HEK293 (cell line): ENCODE measurements around the gene CALML4.
A peak's percentile ranks its signal among the peaks of the same experiment; 100 is the strongest.

Experiments
- INSM2 ChIP-seq: fragments of 450-650 bp; formaldehyde crosslinking; IDR thresholded peaks from 2 replicates; pipeline ENCODE4 v1.5.1; 2016; ENCODE audit warnings: missing biosample characterization, missing genetic modification characterization
- OSR2 ChIP-seq: fragments of 450-650 bp; formaldehyde crosslinking; IDR thresholded peaks from 2 replicates; pipeline ENCODE4 v1.5.1; 2016; ENCODE audit warnings: missing biosample characterization, missing genetic modification characterization
- PRDM6 ChIP-seq: fragments of 450-650 bp; formaldehyde crosslinking; IDR thresholded peaks from 2 replicates; pipeline ENCODE4 v1.5.1; 2017; ENCODE audit warnings: missing biosample characterization, missing genetic modification characterization
- SALL2 ChIP-seq: fragments of 450-650 bp; formaldehyde crosslinking; IDR thresholded peaks from 2 replicates; pipeline ENCODE4 v1.5.0; 2017; ENCODE audit warnings: missing biosample characterization, mild to moderate bottlenecking, missing genetic modification characterization, borderline replicate concordance
- SCRT1 ChIP-seq: fragments of 450-650 bp; formaldehyde crosslinking; IDR thresholded peaks from 2 replicates; pipeline ENCODE4 v1.5.1; 2016; ENCODE audit warnings: missing biosample characterization, missing genetic modification characterization, borderline replicate concordance
- ZBTB11 ChIP-seq: fragments of 450-650 bp; formaldehyde crosslinking; conservative IDR thresholded peaks from 2 replicates; pipeline ENCODE4 v1.5.1; 2016; ENCODE audit warnings: low read depth, missing biosample characterization, missing genetic modification characterization
- ZBTB44 ChIP-seq: fragments of 450-650 bp; IDR thresholded peaks from 2 replicates; pipeline ENCODE4 v1.5.1; 2018; ENCODE audit warnings: missing biosample characterization, mild to moderate bottlenecking, missing genetic modification characterization
- ZNF138 ChIP-seq: fragments of 450-650 bp; formaldehyde crosslinking; IDR thresholded peaks from 2 replicates; pipeline ENCODE4 v1.5.1; 2016; ENCODE audit warnings: missing biosample characterization, missing genetic modification characterization, borderline replicate concordance
- ZNF280C ChIP-seq: fragments of 450-650 bp; formaldehyde crosslinking; IDR thresholded peaks from 2 replicates; pipeline ENCODE4 v1.5.1; 2016; ENCODE audit warnings: missing biosample characterization, missing genetic modification characterization
- ZNF366 ChIP-seq: fragments of 450-650 bp; formaldehyde crosslinking; conservative IDR thresholded peaks from 2 replicates; pipeline ENCODE4 v1.5.1; 2016; ENCODE audit warnings: missing biosample characterization, missing genetic modification characterization
- ZNF404 ChIP-seq: fragments of 450-650 bp; formaldehyde crosslinking; IDR thresholded peaks from 2 replicates; pipeline ENCODE4 v1.5.1; 2017; ENCODE audit warnings: missing biosample characterization, missing genetic modification characterization
- ZNF747 ChIP-seq: fragments of 450-650 bp; formaldehyde crosslinking; IDR thresholded peaks from 2 replicates; pipeline ENCODE4 v1.5.1; 2016; ENCODE audit warnings: missing biosample characterization, missing genetic modification characterization
- ZNF830 ChIP-seq: fragments of 450-650 bp; IDR thresholded peaks from 2 replicates; pipeline ENCODE4 v1.5.0; 2018; ENCODE audit warnings: missing biosample characterization, missing genetic modification characterization, low read depth, mild to moderate bottlenecking, moderate library complexity
- ZSCAN5A ChIP-seq: fragments of 450-650 bp; formaldehyde crosslinking; IDR thresholded peaks from 2 replicates; pipeline ENCODE4 v1.5.1; 2016; ENCODE audit warnings: missing biosample characterization, missing genetic modification characterization

CALML4 gene

GRCh38 chr15:68229386-68230156 lies 24.4 kb upstream of the CALML4 start, which contains the start of gene CLN6 (continued):
- no peak for TF ChIP-seq ZBTB11 (tag by site-specific recombination)
- peak; percentile 32; the same call in 1 of the 2 replicates for TF ChIP-seq OSR2 (tag by site-specific recombination)
- TF ChIP-seq ZNF404 = no peak
- TF ChIP-seq SALL2 (tag by site-specific recombination) = no peak
- 0 out of 2 replicates have a peak, but pooled peaks have one; percentile 14 for TF ChIP-seq PRDM6
- no peak for TF ChIP-seq SCRT1 (tag by site-specific recombination)
- no peak for TF ChIP-seq ZNF830
- peak; percentile 75 for TF ChIP-seq ZBTB44 (tag by site-specific recombination)
- no peak; the same call in 1 of the 2 replicates for TF ChIP-seq ZSCAN5A (tag by site-specific recombination)
- TF ChIP-seq ZNF366 (tag by site-specific recombination) = peak; percentile 69
- TF ChIP-seq INSM2 (tag by site-specific recombination) = no peak
- TF ChIP-seq ZNF138 (tag by site-specific recombination) = no peak
- TF ChIP-seq ZNF280C (tag by site-specific recombination) = no peak
- no peak for TF ChIP-seq ZNF747 (tag by site-specific recombination)
- TF ChIP-seq, all 188 proteins: peak for 42
